NB4 (cell line): Measurements from ENCODE around the gene SCYL2.

Source experiments
- DNase-seq: peaks from one replicate; pipeline ENCODE4 v3.0.0; 2010; ENCODE audit warnings: low read depth
- H3K4me3 ChIP-seq: one replicate; pipeline ENCODE4 v1.5.1; 2011; ENCODE audit warnings: mild to moderate bottlenecking, low read depth, low read length, moderate library complexity
- CTCF ChIP-seq: IDR thresholded peaks from one replicate; pipeline ENCODE4 v1.5.1; 2012; ENCODE audit warnings: low read depth, low read length
- MYC ChIP-seq: IDR thresholded peaks from 2 replicates; pipeline ENCODE4 v1.6.1; 2011; ENCODE audit warnings: low read depth, low read length
- POLR2A ChIP-seq: IDR thresholded peaks from 2 replicates; pipeline ENCODE4 v1.6.1; 2011; ENCODE audit warnings: mild to moderate bottlenecking; ENCODE audit not compliant: insufficient read length; ENCODE audit errors: extremely low read depth
- TF ChIP-seq, protein P1 (sequence below): IDR thresholded peaks from 2 replicates; pipeline ENCODE4 v1.6.1; 2011; ENCODE audit warnings: low read depth, low read length

SCYL2 gene

DNA sequence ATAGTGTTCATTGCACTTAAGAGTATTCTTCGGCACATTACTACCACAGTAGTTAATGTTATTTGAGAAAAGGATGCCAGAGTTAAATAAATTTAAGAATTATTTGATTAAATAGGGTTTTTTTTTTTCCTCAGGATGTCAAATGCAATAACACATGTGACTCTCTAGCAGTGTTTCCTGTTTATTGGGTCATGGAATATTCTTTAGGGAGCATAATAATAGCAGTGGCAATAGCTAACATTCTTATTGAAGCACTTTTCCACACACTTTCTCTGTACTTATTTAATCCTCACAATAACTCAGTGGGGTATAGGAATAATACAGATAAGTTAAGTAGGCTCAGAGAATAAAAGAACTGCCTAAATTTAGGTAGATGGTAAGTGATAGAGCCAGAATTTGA lies 44.3 kb downstream of the SCYL2 start:
- no peak for TF ChIP-seq CTCF
- no peak for TF ChIP-seq MYC
- no peak for TF ChIP-seq POLR2A
- TF ChIP-seq, protein P1, sequence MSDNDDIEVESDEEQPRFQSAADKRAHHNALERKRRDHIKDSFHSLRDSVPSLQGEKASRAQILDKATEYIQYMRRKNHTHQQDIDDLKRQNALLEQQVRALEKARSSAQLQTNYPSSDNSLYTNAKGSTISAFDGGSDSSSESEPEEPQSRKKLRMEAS, result no peak
- no peak overlapping the region for H3K4me3 ChIP-seq
- no peak for DNase-seq

DNA sequence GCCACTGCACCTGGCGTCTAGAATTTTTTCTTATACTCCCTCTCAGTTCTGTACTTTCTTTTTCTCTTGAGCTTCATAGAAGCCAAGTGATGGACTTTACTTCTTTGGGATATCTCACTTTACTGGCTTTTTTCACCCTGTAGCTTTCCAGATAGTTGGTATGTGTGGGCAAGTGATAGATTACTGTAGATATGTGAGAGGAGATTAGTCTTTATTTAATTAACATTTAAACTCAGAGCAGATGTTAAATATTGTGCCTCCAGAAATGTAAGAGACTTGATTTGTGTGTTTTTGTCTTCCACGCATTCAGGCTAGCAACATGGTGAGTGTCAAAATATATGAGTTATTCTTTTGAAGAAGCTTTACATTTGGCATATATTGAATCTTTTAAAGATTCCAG lies 50.4 kb downstream of the SCYL2 start:
- no peak for TF ChIP-seq CTCF
- no peak for TF ChIP-seq POLR2A
- TF ChIP-seq MYC, result no peak
- TF ChIP-seq, protein P1, result no peak
- DNase-seq, result no peak
- H3K4me3 ChIP-seq, result no peak overlapping the region

DNA sequence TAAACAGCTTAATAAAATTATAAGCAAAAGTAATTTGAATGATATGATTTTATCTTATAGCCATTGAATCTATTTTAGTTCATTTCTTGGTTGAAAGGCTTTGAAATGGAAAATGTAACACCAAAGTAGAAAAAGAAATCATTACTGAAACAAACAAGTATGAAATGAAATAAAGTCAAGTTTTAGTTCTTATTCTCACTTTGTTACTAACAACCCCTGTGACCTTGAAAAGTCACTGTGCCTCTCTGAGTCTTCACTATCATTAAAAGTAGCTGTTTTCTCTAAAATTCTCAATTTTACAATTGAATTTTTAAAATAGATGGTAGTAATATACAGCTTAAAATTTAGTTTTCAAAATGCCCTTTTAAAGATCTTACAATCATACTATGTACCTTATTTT lies 57.5 kb downstream of the SCYL2 start:
- DNase-seq, result no peak
- TF ChIP-seq MYC, result no peak
- TF ChIP-seq CTCF, result no peak
- no peak for TF ChIP-seq POLR2A
- TF ChIP-seq, protein P1, result no peak
- no peak overlapping the region for H3K4me3 ChIP-seq

- no peak overlapping the region for H3K4me3 ChIP-seq
- TF ChIP-seq MYC, result no peak
- TF ChIP-seq POLR2A, result no peak
- no peak for TF ChIP-seq CTCF
- TF ChIP-seq, protein P1, result no peak
- DNase-seq, result no peak
Observed at GRCh38 chr12:100326208-100326607, 59.2 kb downstream of the SCYL2 start.

GRCh38 chr12:100329800-100330199 lies 62.8 kb downstream of the SCYL2 start:
- no peak overlapping the region for H3K4me3 ChIP-seq
- no peak for DNase-seq
- TF ChIP-seq MYC (no peak), CTCF (no peak), POLR2A (no peak)
- TF ChIP-seq, protein P1, result no peak

- DNase-seq, result no peak
- no peak overlapping the region for H3K4me3 ChIP-seq
- TF ChIP-seq POLR2A (no peak), CTCF (no peak), MYC (no peak)
- TF ChIP-seq, protein P1, result no peak
Observed at GRCh38 chr12:100331871-100332270, 64.9 kb downstream of the SCYL2 start.
